HepG2 (cell line): ENCODE data around the gene KTN1. TPM values are rescaled to one million over a fixed set of nuclear protein-coding genes. Genes with fewer than 3 reads are reported as not detected.
A peak's percentile ranks its signal among the peaks of the same experiment; 100 is the strongest.

Experiments used
- ATAC-seq: fragments of 200-7000 bp; cut with Tn5 transposase; 3 replicates; pipeline ENCODE4 v1.9.1; 2020; ENCODE audit warnings: mild to moderate bottlenecking, moderate library complexity
- BruUV-seq: library from RNA; stranded (reverse); fragments of 400-500 nt; replicated peaks from 2 replicates; lab custom pipeline; 2021; lab: Mats Ljungman, UMichigan
- CTCF ChIA-PET: fragments of 300-600 bp; formaldehyde crosslinking; extraction: SDS; loops from one replicate; lab custom pipeline; 2021; ENCODE audit warnings: low total read pairs, inconsistent platforms, low intra/inter-chr PET ratio; lab: Yijun Ruan, JAX
- POLR2A ChIA-PET: fragments of 350-600 bp; sonication (Branson Sonifier 250); formaldehyde crosslinking; loops from one replicate; lab custom pipeline; 2020; ENCODE audit warnings: antibody characterized with exemption, inconsistent platforms; lab: Yijun Ruan, JAX
- DNase-seq: peaks from one replicate; pipeline ENCODE4 v3.0.0-alpha.2; 2015; ENCODE audit warnings: low spot score
- FAIRE-seq: peaks from 3 replicates; lab custom pipeline; 2011; peaks lifted over from hg19 to GRCh38; lab: Jason Lieb, UNC
- H2AFZ ChIP-seq: one replicate; pipeline ENCODE4 v1.6.1; 2011; ENCODE audit warnings: low read length, inconsistent platforms
- H3K27ac ChIP-seq: fragments of 300-600 bp; 3 replicates; pipeline ENCODE4 v1.8.0; 2011; ENCODE audit warnings: mixed run types, mild to moderate bottlenecking, mixed read lengths, low read length, inconsistent platforms; ENCODE audit not compliant: insufficient read depth; ENCODE audit errors: extremely low read length
- H3K27me3 ChIP-seq, 2 experiments: fragments of 200-600 bp in 1 of 2; 2 replicates in 1 of 2; 3 replicates in 1 of 2; pipeline versions ENCODE4 v1.6.0 to v1.8.0; 2011; ENCODE audit warnings: low read length in 2 of 2, mild to moderate bottlenecking in 2 of 2, moderate library complexity in 2 of 2, inconsistent platforms in 1 of 2; ENCODE audit not compliant: insufficient read depth in 2 of 2, control insufficient read depth in 1 of 2
- H3K36me3 ChIP-seq, 2 experiments: fragments of 200-600 bp in 1 of 2; replicated peaks in 1 of 2; 2 replicates in 1 of 2; 3 replicates in 1 of 2; pipeline versions ENCODE4 v1.5.1 to v1.8.0; 2011; ENCODE audit warnings: low read length in 2 of 2, inconsistent platforms in 1 of 2; ENCODE audit not compliant: insufficient read depth in 2 of 2, control insufficient read depth in 1 of 2
- H3K4me1 ChIP-seq: 2 replicates; pipeline ENCODE4 v1.5.1; 2012; ENCODE audit warnings: low read length, inconsistent platforms; ENCODE audit not compliant: insufficient read depth
- H3K4me2 ChIP-seq: 2 replicates; pipeline ENCODE4 v1.6.0; 2011; ENCODE audit warnings: low read depth, low read length, inconsistent platforms
- H3K4me3 ChIP-seq, 3 experiments: fragments of 200-600 bp in 1 of 3; sonication (generic), shearing (Covaris generic) in 1 of 3; replicated peaks in 1 of 3; 2 replicates each; pipeline ENCODE4 v1.5.1; 2011 to 2016; ENCODE audit warnings: low read length in 3 of 3, inconsistent platforms in 2 of 3, low read depth in 2 of 3, mild to moderate bottlenecking in 2 of 3, control low read depth in 1 of 3, mixed read lengths in 1 of 3; ENCODE audit not compliant: insufficient read depth in 1 of 3
- H3K79me2 ChIP-seq: one replicate; pipeline ENCODE4 v1.6.1; 2011; ENCODE audit warnings: low read length, inconsistent platforms; ENCODE audit not compliant: insufficient read depth
- H3K9ac ChIP-seq: 2 replicates; pipeline ENCODE4 v1.6.0; 2011; ENCODE audit warnings: mild to moderate bottlenecking, low read depth, low read length, inconsistent platforms; ENCODE audit not compliant: insufficient read depth
- H3K9me3 ChIP-seq: 2 replicates; pipeline ENCODE4 v1.5.1; 2012; ENCODE audit warnings: mild to moderate bottlenecking, low read length
- H4K20me1 ChIP-seq: 2 replicates; pipeline ENCODE4 v1.6.0; 2011; ENCODE audit warnings: inconsistent platforms, mild to moderate bottlenecking, low read length, moderate library complexity; ENCODE audit not compliant: insufficient read depth
- HNRNPH1 ChIP-seq: fragments of 200-400 bp; formaldehyde crosslinking; optimal IDR thresholded peaks from 2 replicates; pipeline ENCODE3; 2017; ENCODE audit warnings: mild to moderate bottlenecking, low read depth, low read length
- MXD4 ChIP-seq: IDR thresholded peaks from 2 replicates; pipeline ENCODE4 v1.6.1; 2016; ENCODE audit warnings: mild to moderate bottlenecking, missing biosample characterization, missing genetic modification reagents
- SP1 ChIP-seq, 2 experiments: fragments of 450-650 bp in 1 of 2; sonication (generic) in 1 of 2; formaldehyde crosslinking in 1 of 2; IDR thresholded peaks; 2 replicates each; pipeline versions ENCODE4 v1.4.0 to v1.6.1; 2016 to 2020; ENCODE audit warnings: missing genetic modification reagents in 1 of 2
- ZNF224 ChIP-seq: sonication (generic); formaldehyde crosslinking; IDR thresholded peaks from 2 replicates; pipeline ENCODE4 v1.5.0; 2020; ENCODE audit warnings: mild to moderate bottlenecking, missing genetic modification reagents
- ZNF891 ChIP-seq: sonication (generic); formaldehyde crosslinking; IDR thresholded peaks from 2 replicates; pipeline ENCODE4 v1.5.0; 2020; ENCODE audit warnings: mild to moderate bottlenecking, missing genetic modification reagents
- WGBS: methylation state at CpG from one replicate; pipeline ENCODE4 v1.1.6; 2017; ENCODE audit warnings: low lambda C conversion rate; 5-methylcytosine and 5-hydroxymethylcytosine counted together
- in situ Hi-C: cut with HindIII; loops from 2 replicates; pipeline ENCODE4 v1.10.0; 2017; ENCODE audit warnings: low pct_unique_long_range_greater_than_20kb; ENCODE audit not compliant: extremely low pct_ligation_motif_present
- intact Hi-C: fragments of 100-400 bp; cut with micrococcal nuclease; formaldehyde crosslinking; loops from one replicate; pipeline ENCODE4 v1.10.0; 2022; ENCODE audit not compliant: unreplicated experiment
- polyA plus RNA-seq, 8 experiments: library from polyadenylated mRNA; depleted of rRNA in 3 of 8; stranded (reverse) in 7 of 8; unstranded in 1 of 8; fragments of >200 nt; fragmentation: Illumina TruSeq in 4 of 8; extraction: Trizol in 4 of 8; gene quantifications; 2 replicates each; pipeline versions ENCODE4 v1.2.1 to v1.2.3, GENCODE V29; 2011 to 2016; ENCODE audit warnings: low read depth in 4 of 8, missing spikeins in 1 of 8, mixed read lengths in 1 of 8; ENCODE audit not compliant: insufficient read depth in 1 of 8
- total RNA-seq, 5 experiments: library from RNA; depleted of rRNA; stranded (reverse); fragments of >200 nt; fragmentation: Illumina TruSeq; extraction: Trizol; gene quantifications; 2 replicates each; pipeline ENCODE4 v1.2.3, GENCODE V29; 2016; ENCODE audit warnings: low read depth in 1 of 5
- TF ChIP-seq, protein P1 (sequence below): sonication (generic); formaldehyde crosslinking; IDR thresholded peaks from 2 replicates; pipeline ENCODE4 v1.8.1; 2023; ENCODE audit warnings: mild to moderate bottlenecking, missing genetic modification reagents

KTN1 gene
- total and polyA plus RNA-seq, 2 of the 13 experiments (the other 11 are each of a cell fraction or from before 2014, with no cell fraction given): 60.6 to 169 TPM

- H3K4me2 ChIP-seq: no peak overlapping the region
- CTCF ChIA-PET: no interaction called here
- no peaks in the 10 kb centered on the region for H3K9me3 ChIP-seq
- no peak overlapping the region for H2AFZ ChIP-seq
- no peak overlapping the region for H3K27ac ChIP-seq
- no peak for FAIRE-seq
- H3K79me2 ChIP-seq: no peaks in the 10 kb centered on the region
- intact Hi-C loops (no loop called here), in situ Hi-C loops (no loop called here)
- 91% methylated on average over 2 of the region's 2 CpGs for WGBS
- no peak overlapping the region for H3K4me3 ChIP-seq
- BruUV-seq: no TSS peak
- H3K4me1 ChIP-seq: no peaks in the 10 kb centered on the region
- no peaks in the 10 kb centered on the region for H3K27me3 ChIP-seq
- DNase-seq: no peak
- POLR2A ChIA-PET: no interaction called here
- TF ChIP-seq, protein P1, sequence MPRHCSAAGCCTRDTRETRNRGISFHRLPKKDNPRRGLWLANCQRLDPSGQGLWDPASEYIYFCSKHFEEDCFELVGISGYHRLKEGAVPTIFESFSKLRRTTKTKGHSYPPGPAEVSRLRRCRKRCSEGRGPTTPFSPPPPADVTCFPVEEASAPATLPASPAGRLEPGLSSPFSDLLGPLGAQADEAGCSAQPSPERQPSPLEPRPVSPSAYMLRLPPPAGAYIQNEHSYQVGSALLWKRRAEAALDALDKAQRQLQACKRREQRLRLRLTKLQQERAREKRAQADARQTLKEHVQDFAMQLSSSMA (CRISPR knock-in tag): no peak
- no peak for TF ChIP-seq MXD4 (CRISPR knock-in tag)
- no peak for TF ChIP-seq SP1 (IDR thresholded peaks at IDR 0.05)
- no peak for TF ChIP-seq SP1 (CRISPR knock-in tag; IDR thresholded peaks at IDR 0.05)
- TF ChIP-seq, all 625 proteins: peak for 0
- H3K36me3 ChIP-seq: no peaks in the 10 kb centered on the region
- H4K20me1 ChIP-seq: no peaks in the 10 kb centered on the region
- H3K9ac ChIP-seq: no peak overlapping the region
- no peak for ATAC-seq
Observed at GRCh38 chr14:55553791-55554190, 26.2 kb upstream of the KTN1 start.

DNA sequence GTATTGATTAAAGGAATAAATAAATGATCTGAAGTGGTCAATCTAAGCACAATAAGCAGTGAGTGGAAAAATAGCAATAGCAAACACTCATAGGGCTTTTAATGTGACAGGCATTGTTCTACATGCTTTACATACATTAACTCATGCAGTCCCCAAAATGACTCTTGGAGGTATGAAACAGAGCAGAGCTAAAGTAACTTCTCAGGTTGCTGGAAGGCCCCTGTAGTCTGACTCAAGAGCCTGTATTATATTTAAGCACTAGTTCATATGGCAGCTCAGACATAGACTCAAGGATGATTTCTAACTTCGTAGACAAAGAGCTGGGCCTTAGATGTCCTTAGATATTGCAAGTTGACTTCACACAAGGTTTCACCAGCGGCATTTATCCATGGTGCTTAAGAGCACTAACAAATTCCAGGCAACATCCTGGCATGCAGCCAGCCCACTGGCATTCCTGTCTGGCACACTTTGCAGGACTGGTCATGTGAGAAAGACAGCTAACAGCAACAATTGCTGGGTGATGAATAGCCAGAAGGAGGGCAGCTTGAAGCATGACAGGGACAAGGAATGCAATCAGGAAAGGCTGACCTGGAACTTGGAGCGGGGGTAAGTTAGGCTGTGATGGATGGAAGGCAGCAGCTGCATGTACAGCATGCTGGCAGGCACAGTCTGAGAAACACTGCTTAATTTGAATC, 22.9 kb upstream of the KTN1 start:
- no peak overlapping the region for H2AFZ ChIP-seq
- ChIA-PET POLR2A (no interaction called here), CTCF (no interaction called here)
- intact Hi-C loops: no loop called here
- no peak for FAIRE-seq
- no peak overlapping the region for H3K9ac ChIP-seq
- in situ Hi-C loops: no loop called here
- 97% methylated on average over 3 of the region's 3 CpGs for WGBS
- peak; percentile 34 for DNase-seq
- no peaks in the 10 kb centered on the region for H3K9me3 ChIP-seq
- no TSS peak for BruUV-seq
- 0 out of 5 replicates have a peak, but pooled peaks cover 0 to 1% of the 10 kb centered on the region in 2 experiments for H3K36me3 ChIP-seq
- H3K4me1 ChIP-seq: no peaks in the 10 kb centered on the region
- H3K4me3 ChIP-seq: no peak overlapping the region
- ATAC-seq: no peak
- TF ChIP-seq ZNF224 (no peak), HNRNPH1 (no peak), ZNF891 (CRISPR knock-in tag) (no peak)
- TF ChIP-seq, all 625 proteins: peak for 0
- no peaks in the 10 kb centered on the region for H3K79me2 ChIP-seq
- H4K20me1 ChIP-seq: no peaks in the 10 kb centered on the region
- no peaks in the 10 kb centered on the region for H3K27me3 ChIP-seq
- H3K4me2 ChIP-seq: no peak overlapping the region
- H3K27ac ChIP-seq: no peak overlapping the region
